IPS-NIHi7 (cell line): Measurements from ENCODE around the gene PIAS4.

Experiments
- DNase-seq: peaks from one replicate; pipeline ENCODE4 v3.0.0; 2012; ENCODE audit warnings: mixed read lengths; ENCODE audit errors: extremely low spot score

PIAS4 gene

DNA sequence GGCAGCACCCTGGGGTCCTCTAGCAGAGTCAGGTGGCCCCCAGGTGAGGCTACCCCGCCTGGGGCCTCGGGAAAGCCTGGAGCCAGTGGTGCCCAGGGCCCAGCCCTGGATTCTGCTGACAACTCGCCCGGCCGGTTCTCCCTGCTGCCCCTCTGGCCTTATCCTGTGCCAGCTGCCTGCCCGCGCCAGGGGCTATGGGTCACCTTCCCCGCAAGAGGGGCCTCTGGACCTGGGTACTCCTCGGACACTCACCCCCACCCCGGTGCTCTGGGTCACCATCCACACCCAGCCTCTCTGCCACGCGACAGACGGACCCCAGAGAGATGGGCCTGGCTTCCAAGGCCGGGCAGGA lies 35.2 kb downstream of the PIAS4 start:
- DNase-seq: no peak

- no peak for DNase-seq
Observed at GRCh38 chr19:4043401-4043800, 35.9 kb downstream of the PIAS4 start.

DNA sequence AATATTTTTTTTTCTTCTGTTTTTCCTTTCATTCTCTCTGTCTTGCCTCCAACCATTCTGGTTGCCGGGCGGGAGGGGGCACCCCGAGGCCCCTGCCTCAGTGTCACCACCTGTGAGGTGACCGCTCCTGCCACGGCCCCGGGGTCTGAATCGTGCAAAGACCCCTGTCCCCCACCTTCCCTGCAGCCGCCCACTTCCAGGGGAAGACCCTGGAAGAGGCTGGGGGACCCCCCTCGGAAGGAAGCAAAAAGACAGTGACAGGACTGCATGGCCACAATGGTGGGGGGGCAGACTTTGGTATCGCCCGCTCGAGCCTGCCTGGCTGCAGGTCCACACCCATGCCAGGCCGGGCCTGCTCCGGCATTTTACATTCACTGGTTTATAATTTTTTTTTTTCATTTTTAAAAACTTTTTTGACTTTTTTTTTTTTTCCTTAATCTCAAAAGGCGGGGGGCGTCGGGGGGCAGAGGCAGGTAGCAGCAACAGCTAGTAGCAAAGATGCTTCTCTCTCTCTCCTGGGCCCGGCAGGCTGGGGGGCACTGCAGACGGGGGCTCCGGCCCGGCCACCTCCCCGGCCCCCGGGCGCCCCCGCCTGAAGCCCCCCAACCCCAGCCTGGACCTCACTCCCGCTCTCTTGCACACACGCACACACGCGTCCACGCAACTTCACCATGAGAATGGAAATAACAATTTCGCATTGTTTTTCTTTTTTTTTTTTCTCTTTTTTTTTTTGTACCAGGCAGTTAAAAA lies 36.6 kb downstream of the PIAS4 start:
- DNase-seq: no peak

- DNase-seq: no peak
Observed at GRCh38 chr19:4044990-4045465, 37.5 kb downstream of the PIAS4 start.

DNA sequence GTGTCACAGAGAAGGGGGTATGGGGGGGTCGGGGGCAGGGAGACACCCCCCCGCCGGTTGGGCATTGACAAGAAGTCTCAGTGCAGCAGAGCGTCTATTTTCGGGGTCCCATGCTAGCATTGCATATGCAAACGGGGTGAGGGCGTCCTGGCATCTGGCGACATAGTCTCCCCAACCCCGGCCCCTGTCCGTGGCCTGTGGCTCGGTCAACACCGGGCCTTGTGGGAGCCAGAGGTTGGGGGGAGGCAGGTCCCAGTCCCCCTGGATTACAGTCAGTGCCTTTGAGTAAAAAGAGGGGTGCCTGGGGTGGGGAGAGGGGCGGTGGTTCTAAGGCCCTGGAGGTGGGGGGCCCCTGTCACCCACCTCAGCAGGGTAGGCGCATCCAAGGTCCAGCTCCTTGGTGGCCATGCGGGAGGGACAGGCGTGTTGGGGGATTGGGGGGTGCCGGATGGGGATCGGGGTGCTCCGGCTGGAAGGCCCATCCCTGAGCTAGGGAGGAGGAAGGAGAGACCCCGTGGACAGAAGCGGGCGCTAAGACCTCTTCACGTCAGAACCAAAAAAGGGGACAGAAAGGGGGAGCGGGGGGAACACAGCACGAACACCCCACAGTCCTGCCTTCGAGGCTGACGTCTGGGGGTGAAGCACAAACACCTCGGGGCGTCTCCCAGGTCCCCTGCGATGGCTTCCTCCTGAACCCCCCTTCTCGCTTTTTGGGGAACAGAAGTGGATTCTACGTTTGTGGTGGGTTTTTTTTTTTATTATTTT lies 38.2 kb downstream of the PIAS4 start:
- DNase-seq: no peak

- DNase-seq: no peak
Observed at GRCh38 chr19:4046362-4046691, 38.8 kb downstream of the PIAS4 start.

GRCh38 chr19:4046946-4047683 lies 39.6 kb downstream of the PIAS4 start:
- DNase-seq: no peak

DNA sequence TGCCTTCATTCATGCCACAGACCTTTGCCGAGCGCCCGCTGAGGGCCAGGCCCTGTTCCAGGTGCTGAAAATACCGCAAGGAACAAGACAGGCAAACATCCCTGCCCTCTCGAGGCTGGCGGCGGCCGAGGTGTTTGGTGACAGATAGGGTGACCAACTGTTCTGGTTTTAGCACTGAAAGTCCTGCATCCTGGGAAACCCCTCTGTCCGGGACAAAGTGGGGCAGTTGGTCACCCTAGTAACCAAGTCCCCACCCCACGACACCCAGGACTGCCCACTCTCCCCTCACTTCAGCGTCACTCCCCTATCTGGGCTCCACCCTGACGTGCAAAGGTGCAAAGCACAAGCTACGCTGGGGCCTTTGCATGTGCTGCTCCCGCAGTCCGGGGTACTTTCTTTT lies 41.9 kb downstream of the PIAS4 start:
- DNase-seq: no peak

GRCh38 chr19:4051175-4052101 lies 43.9 kb downstream of the PIAS4 start:
- no peak for DNase-seq

- no peak for DNase-seq
Observed at GRCh38 chr19:4052114-4052992, 44.8 kb downstream of the PIAS4 start.

DNA sequence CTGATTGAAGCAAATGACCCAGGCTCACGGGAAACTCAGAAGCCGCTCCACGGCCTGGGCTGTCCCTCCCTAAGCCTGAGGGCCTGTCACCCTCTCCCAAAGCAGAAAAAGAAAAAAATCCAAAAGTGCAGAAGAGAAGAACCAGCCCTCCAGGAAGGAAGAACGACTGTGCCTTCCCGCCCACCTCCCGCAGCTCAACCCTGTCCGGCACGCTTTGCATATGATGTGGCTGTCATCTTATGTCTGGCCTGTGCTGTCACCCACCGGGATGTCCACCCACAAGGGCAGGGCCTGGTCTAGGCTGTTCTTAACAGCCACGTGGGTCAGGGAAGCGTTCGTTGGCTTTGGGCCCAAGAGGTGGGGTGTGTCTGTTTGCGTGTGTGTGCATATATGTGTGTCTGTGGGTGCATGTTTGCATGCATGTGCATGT lies 45.5 kb downstream of the PIAS4 start:
- no peak for DNase-seq

DNA sequence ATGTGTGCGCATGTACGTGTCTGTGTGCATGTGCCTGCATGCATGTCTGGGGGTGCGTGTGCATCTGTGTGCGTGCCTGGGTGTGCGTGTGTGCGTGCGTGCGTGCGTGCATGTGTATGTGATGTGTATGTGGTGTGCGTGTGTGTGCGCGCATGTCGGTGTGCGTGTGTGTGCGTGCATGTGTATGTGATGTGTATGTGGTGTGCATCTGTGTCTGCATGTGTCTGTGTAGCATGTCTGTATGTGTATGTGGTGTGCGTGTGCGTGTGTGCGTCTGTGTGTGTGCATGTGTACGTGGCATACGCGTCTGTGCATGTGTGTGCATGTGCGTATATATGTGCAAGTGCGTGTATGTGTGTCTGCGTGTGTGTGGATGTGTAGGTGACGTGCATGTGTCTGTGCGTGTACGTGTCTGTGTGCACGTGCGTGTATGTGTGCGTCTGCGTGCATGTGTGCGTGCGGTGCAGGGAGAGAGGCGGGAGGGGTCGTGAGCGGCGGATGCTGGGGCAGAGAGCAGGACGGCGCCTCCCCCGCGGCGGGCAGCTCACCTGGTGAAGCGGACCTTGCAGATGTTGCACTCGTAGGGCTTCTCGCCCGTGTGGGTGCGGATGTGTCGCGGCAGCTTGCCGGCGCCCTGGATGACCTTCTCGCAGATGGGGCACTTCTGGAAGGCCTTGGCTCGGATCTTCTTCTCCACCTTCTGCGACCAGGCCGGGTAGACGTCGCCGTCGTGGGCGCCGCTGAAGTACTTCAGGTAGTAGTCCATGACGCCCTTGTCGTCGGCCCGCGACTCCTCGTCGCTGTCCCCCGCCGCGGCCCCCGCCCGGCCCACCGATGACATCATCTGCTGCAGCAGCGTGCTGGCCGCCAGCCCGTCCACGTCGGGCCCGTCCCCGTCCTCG lies 46.1 kb downstream of the PIAS4 start:
- no peak for DNase-seq

DNA sequence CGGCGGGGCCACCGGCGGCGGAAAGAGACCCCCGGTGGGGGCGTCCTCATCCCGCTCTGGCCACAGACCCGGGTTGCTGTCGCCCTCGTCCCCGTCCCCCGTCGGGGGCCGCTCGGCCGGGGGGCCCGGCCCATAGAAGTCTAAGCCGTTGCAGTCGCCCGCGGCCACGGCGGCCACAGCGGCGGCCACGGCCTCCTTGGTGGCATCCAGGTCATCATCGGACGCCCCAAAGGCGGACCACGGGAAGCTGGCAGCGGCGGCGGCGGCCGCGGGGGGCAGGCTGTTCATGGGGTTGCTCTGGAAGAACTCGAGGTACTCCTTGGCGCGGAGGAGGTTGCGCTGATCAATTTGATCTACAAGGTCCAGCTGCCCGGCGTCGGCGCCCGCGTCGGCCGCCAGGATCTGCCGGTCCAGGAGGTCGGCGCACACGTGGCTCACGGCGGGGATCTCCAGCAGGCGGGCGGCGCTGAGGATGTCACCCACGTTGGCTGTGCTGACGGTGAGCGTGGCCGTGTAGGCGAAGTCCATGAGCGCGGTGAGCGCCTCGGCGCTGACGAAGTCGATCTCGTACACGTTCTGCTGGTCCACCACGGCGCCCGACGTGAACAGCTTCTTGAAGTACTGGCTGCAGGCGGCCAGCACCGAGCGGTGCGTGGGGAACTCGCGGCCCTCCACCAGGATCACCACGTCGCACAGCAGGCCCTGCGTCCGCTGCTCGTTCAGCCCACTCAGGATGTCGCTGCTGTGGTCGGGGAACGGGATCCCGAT lies 47.1 kb downstream of the PIAS4 start:
- no peak for DNase-seq

DNA sequence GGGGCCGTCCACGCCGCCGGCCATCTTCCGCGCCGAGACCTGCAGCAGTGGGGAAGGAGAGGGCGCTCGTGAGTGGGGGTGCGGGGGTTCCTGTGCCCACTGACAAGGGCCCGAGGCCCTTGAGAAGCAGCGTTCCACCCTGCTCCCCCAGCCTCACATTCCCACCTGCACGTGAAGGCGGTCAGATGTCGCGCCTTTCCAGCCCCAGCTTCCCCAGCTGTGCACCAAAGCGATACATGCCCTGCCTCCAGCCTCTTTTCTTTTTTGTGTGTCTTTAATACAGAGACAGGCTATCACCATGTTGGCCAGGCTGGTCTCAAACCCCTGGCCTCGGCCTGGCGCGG lies 47.6 kb downstream of the PIAS4 start:
- no peak for DNase-seq

- peak; percentile 72 for DNase-seq
Observed at GRCh38 chr19:4057931-4058692, 50.6 kb downstream of the PIAS4 start.

DNA sequence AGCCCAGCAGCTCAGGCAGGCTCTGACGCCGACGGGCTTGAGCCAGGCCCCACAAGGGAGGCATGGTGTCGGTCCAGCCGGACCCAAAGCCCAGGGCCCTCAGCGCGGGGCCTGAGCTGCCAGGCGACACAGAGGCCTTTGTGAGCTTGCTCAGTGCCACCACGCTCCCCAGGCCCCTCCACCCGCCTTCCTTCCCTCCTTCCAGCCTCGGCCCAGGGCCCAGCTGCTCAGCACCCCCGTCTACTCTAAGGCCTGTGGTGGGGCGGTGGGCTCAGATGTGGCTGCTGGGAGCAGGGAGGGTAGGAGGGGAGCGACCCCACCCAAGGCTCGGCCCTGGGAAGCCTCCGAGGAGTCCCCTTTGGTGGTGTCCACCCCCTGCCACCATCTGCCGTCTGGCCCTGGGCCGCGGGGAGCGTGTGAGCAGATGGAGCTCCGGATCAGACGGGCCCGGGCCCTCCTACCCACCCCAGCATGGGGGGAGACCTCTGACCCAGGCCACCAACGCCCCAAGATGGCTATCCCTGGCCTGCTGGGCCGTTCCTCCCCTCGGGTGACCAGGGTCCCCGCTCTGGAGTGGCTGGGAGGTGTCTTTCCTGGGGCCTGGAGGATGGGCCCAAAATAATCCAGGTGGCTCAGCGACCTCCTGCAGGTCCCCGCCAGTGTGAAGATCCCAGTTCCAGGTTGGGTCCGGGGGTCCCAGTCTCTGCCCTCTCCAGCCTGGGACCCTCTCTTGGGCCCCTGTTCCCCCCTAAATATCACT lies 51.3 kb downstream of the PIAS4 start:
- DNase-seq: no peak

- DNase-seq: no peak
Observed at GRCh38 chr19:4059453-4059871, 51.9 kb downstream of the PIAS4 start.
